HG03439 (cell line): ENCODE results near the gene NEK3.
A peak's percentile ranks its signal among the peaks of the same experiment; 100 is the strongest.
"Not testable (repeated sequence)": the region's sequence is repeated elsewhere in the genome, so short reads cannot be mapped to it uniquely, and the experiment has no call there.

ENCODE experiments used
- ATAC-seq: cut with Tn5 transposase; IDR thresholded peaks from one replicate; pipeline ENCODE4 v1.9.1; 2021; ENCODE audit warnings: mild to moderate bottlenecking, moderate library complexity; ENCODE audit not compliant: unreplicated experiment

Gene NEK3, protein sequence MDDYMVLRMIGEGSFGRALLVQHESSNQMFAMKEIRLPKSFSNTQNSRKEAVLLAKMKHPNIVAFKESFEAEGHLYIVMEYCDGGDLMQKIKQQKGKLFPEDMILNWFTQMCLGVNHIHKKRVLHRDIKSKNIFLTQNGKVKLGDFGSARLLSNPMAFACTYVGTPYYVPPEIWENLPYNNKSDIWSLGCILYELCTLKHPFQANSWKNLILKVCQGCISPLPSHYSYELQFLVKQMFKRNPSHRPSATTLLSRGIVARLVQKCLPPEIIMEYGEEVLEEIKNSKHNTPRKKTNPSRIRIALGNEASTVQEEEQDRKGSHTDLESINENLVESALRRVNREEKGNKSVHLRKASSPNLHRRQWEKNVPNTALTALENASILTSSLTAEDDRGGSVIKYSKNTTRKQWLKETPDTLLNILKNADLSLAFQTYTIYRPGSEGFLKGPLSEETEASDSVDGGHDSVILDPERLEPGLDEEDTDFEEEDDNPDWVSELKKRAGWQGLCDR

GRCh38 chr13:52159159-52159982 lies at the start of gene NEK3:
Gene NEK3 (minus strand): TSS chr13:52159597. CDS start chr13:52156191, 3,406 bp downstream.
- peak; percentile 82 for ATAC-seq

DNA sequence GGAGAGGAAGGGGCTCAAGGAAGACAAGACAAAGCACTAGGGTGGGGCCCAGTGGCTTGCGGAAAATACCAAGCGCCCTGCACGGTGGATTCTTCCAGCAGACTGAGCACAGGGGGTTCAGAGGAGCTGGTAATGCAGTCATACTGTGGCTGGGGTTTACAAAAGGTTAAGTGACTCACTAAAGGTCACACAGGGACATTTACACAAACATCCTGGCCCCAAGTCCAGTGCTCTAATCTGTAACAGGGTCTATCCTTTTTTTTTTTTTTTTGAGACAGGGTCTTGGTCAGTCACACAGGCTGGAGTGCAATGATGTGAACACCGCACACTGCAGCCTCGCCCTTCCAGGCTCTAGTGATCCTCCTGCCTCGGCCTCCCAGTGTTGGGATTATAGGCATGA lies 49.0 kb upstream of the NEK3 start:
- ATAC-seq, result not testable (repeated sequence)

DNA sequence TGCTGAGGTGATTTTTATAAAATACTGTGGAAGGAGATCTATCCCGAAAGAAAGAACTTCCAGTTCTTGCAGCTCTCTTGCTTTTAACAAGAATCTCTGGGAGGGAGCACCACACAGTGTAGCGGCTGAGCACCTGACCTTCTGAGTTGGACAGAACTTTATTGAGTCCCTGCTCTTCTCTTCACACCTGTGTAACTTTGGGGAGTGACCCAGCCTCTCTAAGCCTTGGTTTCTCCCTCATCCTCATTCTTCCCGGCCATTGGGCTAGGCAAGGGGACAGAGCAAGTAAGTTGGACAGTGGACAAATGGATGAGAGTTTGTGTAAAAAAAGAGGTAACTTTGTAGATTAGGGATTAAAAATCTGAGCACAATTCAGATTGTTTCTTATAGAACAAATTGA lies 48.5 kb upstream of the NEK3 start:
- ATAC-seq, result not testable (repeated sequence)

GRCh38 chr13:52207337-52207736 lies 47.9 kb upstream of the NEK3 start:
- not testable (repeated sequence) for ATAC-seq

DNA sequence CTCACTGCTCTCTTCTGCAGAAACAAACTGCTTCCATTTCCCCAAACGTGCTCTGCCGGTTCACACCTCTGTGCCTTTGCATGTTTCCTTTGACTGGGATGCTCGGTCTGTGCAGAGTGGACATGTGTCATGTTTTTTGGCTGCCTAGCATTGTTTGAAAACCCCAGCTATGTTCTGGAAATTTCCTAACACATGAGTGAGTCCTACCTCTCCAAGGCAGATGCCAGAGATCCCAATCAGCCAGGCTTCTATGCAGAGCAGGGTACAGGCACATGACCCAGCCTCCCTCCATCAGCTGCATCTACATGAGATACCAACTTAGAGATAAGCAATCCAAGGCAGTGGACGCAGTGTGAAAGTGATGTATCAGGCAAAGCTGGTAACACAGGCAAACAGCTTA lies 45.1 kb upstream of the NEK3 start:
- not testable (repeated sequence) for ATAC-seq

DNA sequence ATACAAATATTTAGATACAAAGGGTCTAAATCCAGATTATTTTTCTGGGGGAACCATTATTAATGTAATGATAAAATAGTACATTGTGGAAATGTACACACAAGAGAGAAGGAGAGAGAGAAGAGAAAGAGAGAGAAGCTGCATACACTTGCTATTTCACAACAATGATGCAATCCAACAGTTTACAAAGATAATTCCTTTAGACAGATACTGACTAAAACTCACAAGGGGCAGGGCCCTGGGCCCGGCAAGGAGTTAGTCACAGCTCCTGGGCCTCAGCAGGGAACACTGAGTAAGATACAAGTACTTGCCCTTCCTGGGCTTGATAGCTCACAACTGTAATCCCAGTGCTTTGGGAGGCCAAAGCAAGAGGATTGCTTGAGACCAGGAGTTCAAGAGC lies 44.5 kb upstream of the NEK3 start:
- ATAC-seq, result not testable (repeated sequence)

DNA sequence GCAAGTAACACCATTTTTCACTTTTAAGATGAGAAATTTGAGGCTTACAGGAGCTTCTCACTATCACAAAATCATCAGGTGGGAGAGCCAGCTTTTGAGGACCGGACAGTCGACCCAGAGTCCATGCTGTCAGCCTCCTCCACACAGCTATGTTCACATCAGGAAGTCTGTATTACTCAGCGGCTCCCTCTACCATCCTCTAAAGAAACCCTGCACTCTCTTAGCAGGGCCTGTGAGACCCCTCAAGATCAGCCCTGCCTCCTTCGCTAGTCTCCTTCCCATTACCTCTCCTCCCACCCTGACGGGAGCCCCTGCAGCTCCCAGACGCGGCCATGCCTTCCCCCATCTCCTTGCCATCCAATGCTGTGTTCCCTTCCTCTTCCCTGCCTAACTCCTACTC lies 43.1 kb upstream of the NEK3 start:
- not testable (repeated sequence) for ATAC-seq

- not testable (repeated sequence) for ATAC-seq
Observed at GRCh38 chr13:52201439-52202193, 42.2 kb upstream of the NEK3 start.

- ATAC-seq, result no peak
Observed at GRCh38 chr13:52195401-52195837, 36.0 kb upstream of the NEK3 start.

- peak; percentile 84 for ATAC-seq
Observed at GRCh38 chr13:52194184-52194868, 34.9 kb upstream of the NEK3 start.

DNA sequence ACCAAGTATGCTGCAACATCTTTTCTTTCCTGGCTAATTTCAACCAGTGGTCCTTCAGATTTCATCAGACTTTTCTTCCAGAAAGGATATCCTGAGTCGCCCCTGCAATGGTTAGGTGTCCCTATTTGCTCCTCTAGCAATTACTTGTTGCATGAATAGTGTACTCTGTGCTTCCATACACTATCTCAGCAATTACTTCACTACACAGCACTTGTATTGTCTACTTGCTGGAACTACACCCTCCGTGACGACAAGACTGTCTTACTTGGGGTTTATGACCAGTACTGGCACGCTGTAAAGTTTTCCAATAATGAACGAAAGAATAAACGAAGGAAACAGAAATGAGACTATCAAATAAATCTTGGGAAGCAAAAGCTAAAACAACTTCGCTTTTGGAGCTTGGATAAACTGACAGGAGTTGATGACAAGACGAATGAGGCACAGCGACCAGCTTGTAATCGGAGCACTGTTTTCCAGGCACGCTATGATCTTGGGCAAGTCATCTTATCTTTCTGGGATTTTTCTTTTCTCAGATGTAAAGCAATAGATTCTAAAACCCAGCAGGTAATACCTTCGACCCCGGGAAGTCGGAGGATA lies 34.3 kb upstream of the NEK3 start:
- peak; percentile 28 for ATAC-seq

DNA sequence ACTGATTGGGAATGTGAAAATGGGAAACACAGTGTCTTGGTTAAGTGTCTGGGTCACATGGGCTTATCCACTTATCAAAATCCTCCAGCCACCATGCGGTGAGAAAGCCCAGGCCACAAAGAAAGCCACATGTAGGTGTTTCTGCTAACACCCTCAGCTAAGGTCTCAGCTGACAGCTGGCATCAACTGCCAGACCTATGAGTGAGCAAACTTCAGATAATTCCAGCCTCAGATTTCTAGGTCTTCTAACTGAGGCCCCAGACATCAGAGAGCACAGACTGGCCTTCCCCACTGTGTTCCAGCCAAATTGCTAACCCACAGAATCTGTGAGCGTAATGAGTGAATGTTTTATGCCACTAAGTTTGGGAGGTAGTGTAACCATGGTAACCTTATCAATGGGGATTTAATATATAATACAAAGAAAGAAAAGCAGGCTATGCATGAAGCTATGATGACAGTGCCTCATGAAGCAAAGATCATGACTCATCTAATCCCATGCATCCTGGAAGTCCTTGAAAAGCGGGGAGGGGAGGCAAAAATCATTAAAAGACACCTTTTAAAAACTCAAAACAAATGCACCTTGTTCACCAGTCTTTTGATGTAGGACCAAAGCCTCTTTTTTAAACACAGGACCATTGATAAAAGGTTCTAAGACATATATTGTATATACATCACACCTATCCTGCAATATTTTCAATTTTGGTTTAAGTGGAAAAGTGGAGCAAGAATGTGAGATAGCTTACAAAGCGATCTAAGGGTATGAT lies 28.2 kb upstream of the NEK3 start:
- not testable (repeated sequence) for ATAC-seq

GRCh38 chr13:52187029-52187423 lies 27.6 kb upstream of the NEK3 start:
- no peak for ATAC-seq

- not testable (repeated sequence) for ATAC-seq
Observed at GRCh38 chr13:52181316-52181954, 22.0 kb upstream of the NEK3 start.

GRCh38 chr13:52179925-52180324 lies 20.5 kb upstream of the NEK3 start:
- ATAC-seq, result no peak

- ATAC-seq, result no peak
Observed at GRCh38 chr13:52177276-52177675, 17.9 kb upstream of the NEK3 start.

- ATAC-seq, result not testable (repeated sequence)
Observed at GRCh38 chr13:52173970-52174369, 14.6 kb upstream of the NEK3 start.

- ATAC-seq, result no peak
Observed at GRCh38 chr13:52173373-52173772, 14.0 kb upstream of the NEK3 start.

GRCh38 chr13:52171686-52172085 lies 12.3 kb upstream of the NEK3 start:
- ATAC-seq, result not testable (repeated sequence)
